Dermis microvascular lymphatic vessel endothelial cell (primary cell): ENCODE measurements around the gene NSFL1C. TPM values are rescaled to one million over a fixed set of nuclear protein-coding genes. Genes with fewer than 3 reads are reported as not detected.
"Not testable (repeated sequence)": the region's sequence is repeated elsewhere in the genome, so short reads cannot be mapped to it uniquely, and the experiment has no call there.

Source experiments
- DNase-seq, 2 donors: peaks; one replicate each; pipeline versions ENCODE4 v3.0.0 to v3.0.0-alpha.2; 2010; ENCODE audit warnings: low read depth in 2 of 2
- total RNA-seq: library from RNA; depleted of rRNA; stranded (reverse); fragments of >200 nt; gene quantifications from 2 replicates; pipeline ENCODE4 v1.2.1, GENCODE V29; 2014

Gene NSFL1C
- total RNA-seq, result 19.1 and 25.3 TPM in 2 replicates

DNA sequence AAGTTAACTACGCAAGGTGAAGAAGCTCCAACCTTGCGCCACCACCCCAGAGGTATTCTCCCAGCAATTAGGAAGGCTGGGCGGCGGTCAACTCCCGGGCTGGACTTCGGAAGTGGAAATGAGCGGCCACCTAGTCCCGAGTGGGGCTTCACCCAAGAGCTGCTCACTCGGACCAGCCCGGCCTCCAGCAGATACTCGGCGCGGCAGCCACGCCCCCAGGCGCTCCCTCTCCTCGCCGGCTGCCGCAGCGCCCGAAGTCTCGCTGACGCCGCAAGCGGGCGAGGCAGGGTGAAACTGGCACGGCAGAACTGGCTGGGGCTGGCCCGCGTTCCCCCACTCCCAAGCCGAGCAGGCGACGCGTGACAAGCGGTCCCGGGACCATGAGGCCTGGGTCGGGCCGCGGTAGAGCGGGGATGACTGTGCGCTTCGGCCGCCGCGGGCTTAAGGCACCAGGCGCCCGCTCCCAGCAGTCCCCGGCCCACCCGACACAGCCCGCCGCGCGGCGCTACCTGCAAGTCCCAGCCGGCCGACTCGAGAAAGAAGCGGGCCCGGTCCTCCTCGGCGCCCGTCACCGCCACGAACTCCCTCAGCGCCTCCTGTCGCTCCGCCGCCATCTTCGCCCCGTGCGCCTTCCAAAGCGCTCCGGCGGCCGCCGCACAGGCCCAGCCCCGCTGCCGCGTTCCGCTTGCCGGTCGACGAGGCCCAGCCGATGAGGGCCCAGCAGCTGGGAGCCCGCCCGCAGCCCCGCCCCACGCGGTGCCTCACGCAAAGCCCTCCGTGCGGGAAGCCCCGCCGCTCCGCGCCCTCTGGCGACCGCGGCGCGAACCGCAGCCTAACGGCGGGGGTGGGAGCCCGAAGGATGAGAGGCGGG is at the start of gene NSFL1C:
Gene NSFL1C (minus strand): TSS at position 639 of the 871 bp plus-strand sequence. CDS start 25 bp downstream, at position 614.
- DNase-seq, result peak; percentile 84 to 96

DNA sequence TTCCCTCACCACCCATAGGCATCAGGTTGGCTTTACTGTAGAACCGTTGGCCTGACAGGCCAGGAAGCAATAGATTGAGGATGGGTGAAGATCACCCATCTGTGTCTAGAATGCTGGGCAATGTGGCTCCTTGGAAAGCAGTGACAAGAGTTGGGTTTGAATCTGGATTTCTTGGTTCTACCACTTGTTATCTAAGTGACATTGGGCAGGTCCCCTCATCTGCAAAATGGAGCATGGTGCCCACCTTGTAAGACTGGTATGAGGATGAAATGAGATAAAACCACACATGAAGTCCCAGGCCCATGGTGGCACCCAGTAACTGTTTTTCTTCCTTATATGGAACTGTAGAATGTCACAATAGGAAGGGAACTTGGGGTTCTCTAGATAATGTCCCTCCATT is 47.2 kb upstream of the NSFL1C start:
- DNase-seq, result no peak

DNA sequence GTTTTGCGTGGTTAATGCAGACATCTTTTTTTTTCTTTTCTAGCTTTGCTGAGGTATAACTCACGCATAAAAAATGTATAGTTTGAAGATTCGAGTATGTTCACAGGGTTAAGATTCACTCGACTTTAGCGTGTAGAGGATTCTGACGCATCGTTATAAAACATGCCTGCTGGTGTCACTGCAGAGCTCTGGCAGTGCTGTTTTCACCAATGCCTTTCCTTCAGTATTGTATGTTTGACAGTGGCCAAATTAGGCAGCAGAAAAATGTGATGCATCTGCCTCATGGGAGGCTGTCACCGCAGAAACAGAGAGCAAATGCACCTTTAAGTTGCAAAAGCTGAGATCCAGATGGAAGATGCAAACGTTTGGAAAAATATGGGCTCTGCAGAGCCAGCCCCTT is 42.6 kb upstream of the NSFL1C start:
- DNase-seq, result peak; percentile 22 to 41

- no peak for DNase-seq
Observed at GRCh38 chr20:1508574-1508973, 41.9 kb upstream of the NSFL1C start.

DNA sequence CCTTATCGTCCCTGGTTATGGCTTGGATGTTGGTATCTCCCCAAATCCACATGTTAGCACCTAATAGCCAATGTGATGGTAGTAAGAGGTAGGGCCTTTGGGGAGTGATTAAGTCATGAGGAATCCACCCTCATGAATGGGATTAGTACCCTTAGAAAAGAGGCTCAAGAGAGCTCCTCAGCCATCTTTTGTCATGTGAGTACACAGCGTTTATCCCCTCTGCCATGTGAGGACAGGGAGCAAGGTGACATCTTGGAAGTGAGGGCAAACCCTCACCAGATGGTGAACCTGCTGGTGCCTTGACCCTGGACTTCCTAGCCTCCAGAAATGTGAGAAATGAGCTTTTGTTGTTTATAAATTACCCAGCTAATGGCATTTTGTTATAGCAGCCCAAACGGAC is 40.6 kb upstream of the NSFL1C start:
- no peak for DNase-seq

DNA sequence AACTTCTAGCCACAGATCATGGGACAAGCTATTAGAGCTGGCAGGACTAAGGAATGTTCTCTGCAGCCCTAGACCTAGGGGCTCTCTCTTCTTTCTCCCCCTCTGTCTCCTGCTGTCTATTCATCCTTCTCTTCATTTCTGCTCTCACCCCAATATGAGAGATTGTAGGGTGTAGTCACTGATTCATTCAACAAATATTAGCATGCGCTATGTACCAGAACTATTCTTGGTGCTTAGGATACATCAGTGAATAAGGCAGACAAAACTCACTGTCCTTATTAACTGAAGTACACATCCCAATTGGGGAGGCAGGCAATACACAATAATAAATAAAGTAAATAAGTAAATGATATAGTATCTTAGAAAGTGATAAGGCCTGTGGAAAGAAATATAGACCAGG is 39.2 kb upstream of the NSFL1C start:
- no peak for DNase-seq

GRCh38 chr20:1505361-1505760 is 38.7 kb upstream of the NSFL1C start:
- no peak for DNase-seq

GRCh38 chr20:1503564-1504227 is 37.0 kb upstream of the NSFL1C start:
- DNase-seq, result peak; percentile 89 to 95

GRCh38 chr20:1500496-1500895 is 33.8 kb upstream of the NSFL1C start:
- no peak for DNase-seq

- no peak for DNase-seq
Observed at GRCh38 chr20:1499528-1500420, 33.1 kb upstream of the NSFL1C start.

DNA sequence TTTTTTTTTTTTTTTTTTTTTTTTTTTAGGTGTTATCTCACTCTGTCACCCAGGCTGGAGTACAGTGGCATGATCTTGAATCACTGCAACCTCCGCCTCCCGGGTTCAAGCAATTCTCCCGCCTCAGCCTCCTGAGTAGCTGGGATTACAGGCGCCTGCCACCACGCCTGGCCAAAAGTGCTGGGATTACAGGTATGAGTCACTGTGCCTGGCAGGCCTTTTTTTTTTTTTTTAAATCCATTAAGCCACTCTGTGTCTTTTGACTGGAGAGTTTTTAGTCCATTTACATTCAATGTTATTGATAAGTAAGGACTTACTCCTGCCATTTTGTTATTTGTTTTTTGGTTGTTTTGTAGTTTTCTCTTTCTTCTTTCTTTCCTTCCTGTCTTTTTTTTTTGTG is 30.7 kb upstream of the NSFL1C start:
- not testable (repeated sequence) for DNase-seq

- DNase-seq, result no peak
Observed at GRCh38 chr20:1496930-1497329, 30.3 kb upstream of the NSFL1C start.

GRCh38 chr20:1494436-1494835 is 27.8 kb upstream of the NSFL1C start:
- DNase-seq, result no peak

GRCh38 chr20:1493536-1493935 is 26.9 kb upstream of the NSFL1C start:
- DNase-seq, result no peak

GRCh38 chr20:1491860-1492642 is 25.4 kb upstream of the NSFL1C start:
- DNase-seq, result peak in 1 of 2 donors; percentile 34

DNA sequence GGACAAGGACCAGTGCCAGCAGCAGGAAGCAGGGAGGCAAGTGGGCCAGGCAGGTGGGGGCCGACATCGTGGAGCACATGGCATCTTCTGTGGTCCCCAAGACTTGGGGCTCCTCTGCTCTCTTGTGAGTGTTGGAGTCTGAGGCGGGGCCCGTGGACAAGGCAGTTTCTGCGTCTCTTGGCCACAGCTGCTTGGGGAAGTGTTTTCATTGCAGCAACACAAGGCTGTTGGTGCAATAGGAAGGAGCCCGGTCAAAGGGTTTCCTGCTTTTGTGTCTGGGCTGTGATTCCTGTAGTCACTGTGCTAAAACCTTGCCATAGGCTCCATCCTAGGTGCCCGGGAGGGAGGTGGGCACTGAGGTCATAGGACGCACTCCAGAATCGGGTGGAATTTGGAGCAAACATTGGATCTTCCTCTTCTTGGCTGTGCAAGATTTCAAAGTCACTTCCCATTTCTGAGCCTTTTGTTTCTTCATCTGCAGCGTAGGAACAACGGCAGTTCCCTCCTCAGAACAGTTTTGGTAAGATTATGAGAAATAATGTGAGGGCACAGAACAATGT is 24.7 kb upstream of the NSFL1C start, which contains the start of gene SIRPB2:
Gene SIRPB2 (minus strand): TSS at position 140 of the 560 bp plus-strand sequence. CDS start 61 bp downstream, at position 79.
- peak; percentile 27 to 93 for DNase-seq

DNA sequence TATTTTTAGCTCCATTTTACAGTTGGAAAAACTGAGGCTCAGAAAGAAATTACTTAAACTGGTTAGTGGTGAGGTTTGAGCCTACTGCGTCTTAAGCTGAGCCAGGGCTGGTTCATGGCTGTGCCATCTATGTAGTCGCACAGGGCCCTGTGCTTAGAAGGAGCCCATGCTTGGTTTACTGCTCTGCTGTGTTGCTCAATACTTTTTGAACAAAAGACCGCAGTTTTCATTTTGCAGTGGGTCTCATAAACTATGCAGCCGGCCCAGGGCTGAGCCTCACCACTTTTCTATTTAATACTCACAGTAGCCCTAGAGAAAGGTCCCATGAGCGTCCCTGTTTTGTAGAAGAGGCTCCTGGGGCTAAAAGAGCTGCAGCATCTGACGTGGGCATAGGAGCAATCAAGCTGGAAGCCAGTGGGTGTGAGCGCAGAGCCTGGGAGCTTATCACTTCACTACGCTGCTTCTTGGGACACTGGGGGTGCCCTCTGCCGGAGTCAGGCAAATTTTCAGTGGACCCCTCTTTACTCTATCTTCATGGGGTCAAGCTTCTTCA is 24.1 kb upstream of the NSFL1C start:
- DNase-seq, result no peak

- no peak for DNase-seq
Observed at GRCh38 chr20:1489764-1490436, 23.3 kb upstream of the NSFL1C start.

GRCh38 chr20:1489325-1489724 is 22.7 kb upstream of the NSFL1C start:
- no peak for DNase-seq

DNA sequence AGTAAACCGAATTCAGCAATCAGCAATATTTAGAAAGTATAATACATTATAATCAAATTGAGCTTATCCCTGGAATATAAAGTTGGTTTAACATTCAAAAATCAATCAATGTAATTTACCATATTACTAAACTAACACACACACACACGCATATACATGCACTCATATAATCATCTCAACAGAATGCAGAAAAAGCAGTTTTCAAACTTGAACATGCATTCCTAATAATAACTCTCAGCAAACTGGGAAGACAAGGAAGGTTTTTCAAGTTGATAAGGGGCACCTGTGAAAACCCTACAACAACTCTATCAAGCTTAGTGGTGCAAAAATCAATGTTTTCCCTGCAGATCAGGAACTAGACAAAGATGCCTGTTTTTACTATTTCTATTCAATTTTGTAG is 19.9 kb upstream of the NSFL1C start:
- DNase-seq, result no peak
